Heart right ventricle (tissue), 16 donors: Measurements from ENCODE around the gene SHANK1. TPM values are rescaled to one million over a fixed set of nuclear protein-coding genes. Genes with fewer than 3 reads are reported as not detected.

ENCODE experiments used
- ATAC-seq, 8 donors: fragments of 200-7000 bp; cut with Tn5 transposase; one replicate each; pipeline ENCODE4 v1.9.1; 2020; ENCODE audit warnings: mild to moderate bottlenecking in 8 of 8, moderate library complexity in 8 of 8, moderate number of reproducible peaks in 1 of 8
- DNase-seq, 2 donors: peaks; one replicate each; pipeline ENCODE4 v3.0.0-alpha.2; 2020
- H3K27ac ChIP-seq, 10 donors: fragments of 200-600 bp; sonication (generic) in 2 of 10; one replicate each; pipeline versions ENCODE4 v1.5.0 to v1.8.0; 2020 to 2022; ENCODE audit warnings: mild to moderate bottlenecking in 3 of 10
- H3K27me3 ChIP-seq, 7 donors: fragments of 200-600 bp; one replicate each; pipeline ENCODE4 v1.8.0; 2021 to 2022; ENCODE audit warnings: mild to moderate bottlenecking in 2 of 7
- H3K36me3 ChIP-seq, 9 donors: fragments of 200-600 bp; sonication (generic) in 1 of 9; one replicate each; pipeline versions ENCODE4 v1.5.0 to v1.8.0; 2020 to 2022; ENCODE audit warnings: mild to moderate bottlenecking in 2 of 9
- H3K4me1 ChIP-seq, 9 donors: fragments of 200-600 bp; sonication (generic) in 1 of 9; one replicate each; pipeline versions ENCODE4 v1.5.0 to v1.8.0; 2020 to 2022; ENCODE audit warnings: mild to moderate bottlenecking in 4 of 9
- H3K4me3 ChIP-seq, 10 donors: fragments of 200-600 bp; sonication (generic) in 2 of 10; one replicate each; pipeline versions ENCODE4 v1.5.0 to v1.8.0; 2020 to 2022; ENCODE audit warnings: mild to moderate bottlenecking in 7 of 10, moderate library complexity in 2 of 10
- H3K9me3 ChIP-seq, 11 donors: fragments of 200-600 bp in 10 of 11; sonication (generic) in 2 of 11; one replicate each; pipeline versions ENCODE4 v1.5.0 to v1.8.0; 2013 to 2022; ENCODE audit warnings: mild to moderate bottlenecking in 2 of 11, control low read depth in 1 of 11, moderate library complexity in 1 of 11
- WGBS, 2 donors: extraction: QIAGEN DNeasy Blood & Tissue Kit; methylation state at CpG; one replicate each; pipeline ENCODE4 v1.1.7; 2013; ENCODE audit warnings: inconsistent platforms in 1 of 2; 5-methylcytosine and 5-hydroxymethylcytosine counted together
- intact Hi-C, 10 donors: fragments of 100-400 bp; cut with DNase I; formaldehyde crosslinking; loops; one replicate each; pipeline versions ENCODE4 v1.11.1 to v1.14.2; 2022
- polyA plus RNA-seq, 2 donors: library from polyadenylated mRNA; stranded (reverse); fragments of 200-250 nt; gene quantifications; one replicate each; pipeline ENCODE4 v1.2.3, GENCODE V29; 2013
- total RNA-seq, 10 donors: library from RNA; stranded (reverse); fragmentation: NEBNext Ultra II Directional in 3 of 10; extraction: Animal tissue kit (Norgen Biotek cat#: 25700) in 3 of 10; gene quantifications; one replicate each; pipeline versions ENCODE4 v1.2.1 to v1.2.4, GENCODE V29; 2021 to 2023
- TF ChIP-seq, protein P1 (sequence below), 9 donors: fragments of 200-600 bp; sonication (generic) in 2 of 9; IDR thresholded peaks; one replicate each; pipeline versions ENCODE4 v1.5.0 to v1.8.0; 2021 to 2022; ENCODE audit warnings: antibody characterized with exemption in 9 of 9, mild to moderate bottlenecking in 5 of 9, moderate library complexity in 1 of 9
- donor health status: Arrhythmogenic right ventricular cardiomyopathy.
- donor health status: ischemic (EF 13 %, LVEDD 7.1; RV severe dilation, severe dysfunction).
- donor health status: healthy with polysubstance abuse.
- donor health status: DM: no; HTN: yes; CAD: no.
- donor health status: DM: no; HTN: no; CAD: no.
- donor health status: ischemic (EF 25% LVEDD 6.9; RV normal size, moderate dysfunction).
- donor health status: ischemic (EF 25% LVEDD 5.7; RV mildly dilated, moderate dysfunction).
- donor health status: healthy.
- donor health status: DM: yes; HTN: yes; CAD: no.
- donor health status: Ischemic cardiomyopathy.
- donor health status: ischemic (EF 35%, LVEDD 5.7; RV mildly dilated, moderate dysfunction).
- donor health status: nonischemic (EF 11% LVEDD 7.7; RV severe dilation, severe dysfunction).
- donor health status: DM: yes; HTN: yes; CAD: no.
- donor health status: PGD.
- donor health status: ischemic (EF 29% LVEDD 5.4; RV normal size, mild dysfunction).
- donor health status: nonischemic (EF 23%, LVEDD 6.1; RV moderate dilation, normal function).

SHANK1 gene
- total and polyA plus RNA-seq, 12 donors, result 0.07 to 1.5 (median 0.37) TPM; not detected in 1

DNA sequence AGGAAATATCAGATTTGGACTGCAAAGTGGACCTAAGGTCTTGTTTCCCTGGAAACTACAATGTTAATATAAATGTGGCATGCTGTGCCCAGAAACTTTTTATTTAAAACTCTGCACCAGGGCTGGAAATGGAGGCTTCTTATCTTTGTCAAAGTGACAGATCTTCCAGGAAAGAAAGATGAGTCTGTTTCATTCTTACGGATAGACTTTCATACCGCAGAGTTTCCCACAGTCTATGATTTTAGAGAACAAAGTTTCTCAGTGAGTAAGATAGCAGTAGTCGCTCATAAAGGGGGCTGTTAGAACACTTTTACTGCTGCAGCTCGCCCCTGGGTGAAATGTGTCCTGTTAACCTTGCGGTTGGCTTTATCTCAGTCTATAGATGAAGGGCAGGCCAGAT lies 10.3 kb upstream of the SHANK1 start:
- DNase-seq (no peak), ATAC-seq (no peak)
- Histone ChIP-seq H3K27ac (no peak overlapping the region), H3K36me3 (no peaks in the 10 kb centered on the region), H3K4me1 (peaks cover 0 to 21% (median 10%) of the 10 kb centered on the region in 9 donors), H3K4me3 (no peak overlapping the region), H3K9me3 (no peaks in the 10 kb centered on the region), H3K27me3 (peaks cover 0 to 65% (median 38%) of the 10 kb centered on the region in 7 donors)
- intact Hi-C loops, result no loop called here
- 60 to 64% methylated on average over 5 of the region's 5 CpGs for WGBS, 2 donors
- TF ChIP-seq, protein P1, sequence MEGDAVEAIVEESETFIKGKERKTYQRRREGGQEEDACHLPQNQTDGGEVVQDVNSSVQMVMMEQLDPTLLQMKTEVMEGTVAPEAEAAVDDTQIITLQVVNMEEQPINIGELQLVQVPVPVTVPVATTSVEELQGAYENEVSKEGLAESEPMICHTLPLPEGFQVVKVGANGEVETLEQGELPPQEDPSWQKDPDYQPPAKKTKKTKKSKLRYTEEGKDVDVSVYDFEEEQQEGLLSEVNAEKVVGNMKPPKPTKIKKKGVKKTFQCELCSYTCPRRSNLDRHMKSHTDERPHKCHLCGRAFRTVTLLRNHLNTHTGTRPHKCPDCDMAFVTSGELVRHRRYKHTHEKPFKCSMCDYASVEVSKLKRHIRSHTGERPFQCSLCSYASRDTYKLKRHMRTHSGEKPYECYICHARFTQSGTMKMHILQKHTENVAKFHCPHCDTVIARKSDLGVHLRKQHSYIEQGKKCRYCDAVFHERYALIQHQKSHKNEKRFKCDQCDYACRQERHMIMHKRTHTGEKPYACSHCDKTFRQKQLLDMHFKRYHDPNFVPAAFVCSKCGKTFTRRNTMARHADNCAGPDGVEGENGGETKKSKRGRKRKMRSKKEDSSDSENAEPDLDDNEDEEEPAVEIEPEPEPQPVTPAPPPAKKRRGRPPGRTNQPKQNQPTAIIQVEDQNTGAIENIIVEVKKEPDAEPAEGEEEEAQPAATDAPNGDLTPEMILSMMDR (IDR thresholded peaks at IDR 0.05), result no peak

DNA sequence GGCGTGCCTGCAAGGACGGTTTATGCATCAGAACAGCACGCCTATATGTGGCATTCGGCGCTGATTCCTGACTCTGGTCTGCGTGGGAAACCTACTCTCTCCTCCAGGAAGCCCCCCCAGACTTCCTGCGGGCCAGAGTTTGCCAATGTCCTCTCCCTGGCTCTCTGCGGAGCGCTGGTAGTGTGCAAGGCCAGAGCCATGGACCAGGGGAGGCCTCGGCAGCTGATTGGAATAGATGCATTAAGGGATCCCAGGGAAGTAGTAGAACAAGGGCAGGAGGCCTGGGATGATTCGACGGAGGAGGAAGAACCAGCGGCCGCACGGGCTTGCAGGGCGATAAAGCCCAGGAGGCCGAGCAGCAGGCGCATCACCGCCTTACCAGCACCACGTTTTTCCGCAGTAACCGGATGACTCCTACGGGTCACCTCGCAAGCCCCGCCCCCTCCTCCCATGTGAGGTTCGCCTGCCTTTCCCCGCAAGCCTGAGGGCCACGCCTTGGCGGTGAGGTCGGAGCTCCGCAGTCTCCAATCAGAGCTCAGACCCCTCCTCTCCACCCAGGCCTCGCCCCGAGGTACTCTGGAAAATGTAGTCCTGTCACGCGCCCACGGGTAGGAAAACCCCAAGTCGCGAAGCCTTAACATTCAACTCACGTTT lies 8.6 kb upstream of the SHANK1 start:
- no peaks in the 10 kb centered on the region for H3K9me3 ChIP-seq
- peaks cover 0 to 66% (median 45%) of the 10 kb centered on the region in 7 donors for H3K27me3 ChIP-seq
- 11 to 13% methylated on average over 39 of the region's 39 CpGs for WGBS, 2 donors
- ATAC-seq, result peak in 4 of 8 donors; percentile 12 to 36 (median 24)
- H3K27ac ChIP-seq, result no peak overlapping the region
- no peaks in the 10 kb centered on the region for H3K36me3 ChIP-seq
- intact Hi-C loops, result no loop called here
- peak overlapping the region in 1 of 10 donors; percentile 2 for H3K4me3 ChIP-seq
- DNase-seq, result peak; percentile 75 to 81
- peaks cover 0 to 31% (median 14%) of the 10 kb centered on the region in 9 donors for H3K4me1 ChIP-seq
- TF ChIP-seq, protein P1 (IDR thresholded peaks at IDR 0.05), result no peak

DNA sequence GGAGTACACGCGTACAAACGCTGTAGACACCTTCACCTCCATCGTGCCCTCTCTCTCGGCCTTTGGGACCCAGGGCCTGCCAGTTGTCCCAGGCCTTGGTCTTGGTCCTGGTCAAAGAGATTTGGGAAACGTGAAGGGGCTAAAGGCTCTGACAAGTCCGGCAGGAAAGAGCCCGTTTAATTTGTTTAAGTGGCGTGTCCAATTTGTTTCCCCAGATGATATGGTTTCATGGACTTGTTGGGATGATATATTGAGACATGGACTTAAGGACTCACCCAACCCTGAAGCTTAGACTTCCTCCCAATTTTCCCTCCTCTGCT lies 6.3 kb upstream of the SHANK1 start:
- no peaks in the 10 kb centered on the region for H3K9me3 ChIP-seq
- TF ChIP-seq, protein P1 (IDR thresholded peaks at IDR 0.05), result no peak
- 74% methylated on average over 9 of the region's 9 CpGs for WGBS, 2 donors
- intact Hi-C loops, result no loop called here
- no peaks in the 10 kb centered on the region for H3K36me3 ChIP-seq
- peak overlapping the region in 9 of 10 donors; percentile 58 to 64 (median 60) for H3K4me3 ChIP-seq
- H3K27ac ChIP-seq, result no peak overlapping the region
- DNase-seq (no peak), ATAC-seq (no peak)
- peaks cover 0 to 82% (median 56%) of the 10 kb centered on the region in 7 donors for H3K27me3 ChIP-seq
- peaks cover 0 to 31% (median 19%) of the 10 kb centered on the region in 9 donors for H3K4me1 ChIP-seq

DNA sequence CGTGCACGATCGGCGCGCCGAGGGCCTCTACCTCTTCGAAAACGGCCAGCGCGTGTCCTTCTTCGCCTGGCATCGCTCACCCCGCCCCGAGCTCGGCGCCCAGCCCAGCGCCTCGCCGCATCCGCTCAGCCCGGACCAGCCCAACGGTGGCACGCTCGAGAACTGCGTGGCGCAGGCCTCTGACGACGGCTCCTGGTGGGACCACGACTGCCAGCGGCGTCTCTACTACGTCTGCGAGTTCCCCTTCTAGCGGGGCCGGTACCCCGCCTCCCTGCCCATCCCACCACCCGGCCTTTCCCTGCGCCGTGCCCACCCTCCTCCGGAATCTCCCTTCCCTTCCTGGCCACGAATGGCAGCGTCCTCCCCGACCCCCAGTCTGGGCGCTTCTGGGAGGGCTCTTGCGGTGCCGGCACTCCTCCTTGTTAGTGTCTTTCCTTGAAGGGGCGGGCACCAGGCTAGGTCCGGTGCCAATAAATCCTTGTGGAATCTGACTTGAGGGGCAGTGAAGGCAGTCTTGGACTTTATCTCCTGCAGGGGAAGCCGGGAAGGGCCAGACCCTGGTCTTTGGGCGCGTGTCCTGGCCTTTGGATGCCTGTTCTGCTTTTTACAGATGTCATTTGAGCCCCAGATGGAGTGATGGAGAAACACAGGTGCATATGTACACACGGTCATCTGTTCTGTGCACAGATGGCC lies 5.8 kb upstream of the SHANK1 start:
- ATAC-seq, result peak in 2 of 8 donors; percentile 42 to 60
- Histone ChIP-seq H3K4me3 (peak overlapping the region; percentile 50 to 64 (median 60)), H3K9me3 (no peaks in the 10 kb centered on the region), H3K36me3 (no peaks in the 10 kb centered on the region), H3K27me3 (peaks cover 0 to 81% (median 57%) of the 10 kb centered on the region in 7 donors), H3K27ac (peak overlapping the region in 9 of 10 donors; percentile 52 to 79 (median 65)), H3K4me1 (peaks cover 0 to 31% (median 19%) of the 10 kb centered on the region in 9 donors)
- intact Hi-C loops, result no loop called here
- WGBS, 2 donors, result 3 to 4% methylated on average over 52 of the region's 52 CpGs
- TF ChIP-seq, protein P1 (IDR thresholded peaks at IDR 0.05), result no peak
- DNase-seq, result no peak
